HG03469 (cell line): Measurements from ENCODE around the gene PCDHA4.
"Not testable (repeated sequence)": the region's sequence is repeated elsewhere in the genome, so short reads cannot be mapped to it uniquely, and the experiment has no call there.

Experiments
- ATAC-seq: cut with Tn5 transposase; IDR thresholded peaks from one replicate; pipeline ENCODE4 v1.9.1; 2021; ENCODE audit warnings: mild to moderate bottlenecking, moderate library complexity, moderate number of reproducible peaks; ENCODE audit not compliant: unreplicated experiment

PCDHA4 gene

DNA sequence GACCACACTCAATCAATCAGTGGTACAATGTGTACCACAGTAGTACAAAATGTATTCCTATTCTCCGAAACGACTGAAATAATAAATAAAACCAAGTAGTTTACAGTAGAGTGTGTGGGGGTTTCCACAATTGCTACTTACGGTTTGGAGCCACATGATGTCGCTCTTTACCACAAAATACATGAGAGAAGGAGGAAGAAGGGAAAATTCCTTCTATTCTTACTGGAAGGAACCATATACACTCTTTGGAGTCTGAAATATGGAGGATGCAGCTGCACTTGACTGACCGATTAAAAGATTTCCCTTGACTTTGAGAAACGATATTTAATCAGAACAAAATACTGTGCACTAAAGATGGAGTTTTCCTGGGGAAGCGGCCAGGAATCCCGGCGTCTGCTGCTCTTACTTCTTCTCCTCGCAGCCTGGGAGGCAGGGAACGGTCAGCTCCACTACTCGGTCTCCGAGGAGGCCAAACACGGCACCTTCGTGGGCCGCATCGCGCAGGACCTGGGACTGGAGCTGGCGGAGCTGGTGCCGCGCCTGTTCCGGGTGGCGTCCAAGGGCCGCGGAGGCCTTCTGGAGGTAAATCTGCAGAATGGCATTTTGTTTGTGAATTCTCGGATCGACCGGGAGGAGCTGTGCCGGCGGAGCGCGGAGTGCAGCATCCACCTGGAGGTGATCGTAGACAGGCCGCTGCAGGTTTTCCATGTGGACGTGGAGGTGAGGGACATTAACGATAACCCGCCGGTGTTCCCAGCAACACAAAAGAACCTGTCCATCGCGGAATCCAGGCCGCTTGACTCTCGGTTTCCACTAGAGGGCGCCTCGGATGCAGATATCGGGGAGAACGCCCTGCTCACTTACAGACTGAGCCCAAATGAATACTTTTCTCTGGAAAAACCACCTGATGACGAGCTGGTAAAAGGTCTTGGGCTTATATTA lies at the start of gene PCDHA4:
Gene PCDHA4 (plus strand): TSS at position 235 of the 942 bp plus-strand sequence.
- no peak for ATAC-seq

DNA sequence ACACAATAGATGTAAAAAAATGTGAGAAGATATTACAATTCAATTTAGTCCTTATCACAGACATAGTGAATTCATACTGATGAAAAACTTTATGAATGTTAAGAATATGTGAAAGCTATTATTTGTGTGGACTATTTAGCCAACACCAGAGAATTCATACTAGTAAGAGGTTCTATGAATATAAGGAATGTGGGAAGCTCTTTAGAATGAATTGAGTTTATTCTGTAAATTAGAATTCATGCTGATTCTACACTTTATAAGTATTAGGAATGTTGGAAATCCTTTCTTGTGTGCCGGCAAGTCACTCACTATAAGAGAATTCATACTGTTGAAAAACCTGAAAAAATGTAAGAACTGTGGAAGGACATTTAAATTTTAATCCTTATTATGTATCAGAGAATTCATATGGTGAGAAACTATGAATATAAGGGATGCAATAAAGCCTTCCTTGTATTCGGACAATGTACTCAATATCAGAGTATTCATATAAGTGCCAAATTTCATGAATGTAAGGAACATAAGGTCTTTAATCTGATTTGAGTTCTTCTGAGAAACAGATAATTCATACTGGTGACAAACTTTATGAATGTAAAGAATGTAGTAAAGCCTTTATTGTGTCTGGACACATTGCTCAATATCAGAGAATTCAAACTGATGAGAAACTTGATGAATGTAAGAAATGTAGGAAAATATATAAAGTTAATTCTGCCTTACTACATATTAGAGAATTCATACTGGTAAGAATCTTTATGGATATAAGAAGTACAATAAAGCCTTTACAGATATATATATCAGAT lies 42.5 kb upstream of the PCDHA4 start:
- ATAC-seq = no peak

GRCh38 chr5:140767444-140767843 lies 39.4 kb upstream of the PCDHA4 start:
- no peak for ATAC-seq

- no peak for ATAC-seq
These were observed 26.4 kb upstream of the PCDHA4 start for GRCh38 chr5:140780512-140780911.

GRCh38 chr5:140785905-140786686 lies 20.8 kb upstream of the PCDHA4 start, which contains the start of gene PCDHA1:
TSS of gene PCDHA1 (plus strand) at chr5:140786140.
- ATAC-seq = no peak

- not testable (repeated sequence) for ATAC-seq
These were observed 19.4 kb upstream of the PCDHA4 start for GRCh38 chr5:140787422-140787821.

- not testable (repeated sequence) for ATAC-seq
These were observed 18.9 kb upstream of the PCDHA4 start for GRCh38 chr5:140787849-140788504.

DNA sequence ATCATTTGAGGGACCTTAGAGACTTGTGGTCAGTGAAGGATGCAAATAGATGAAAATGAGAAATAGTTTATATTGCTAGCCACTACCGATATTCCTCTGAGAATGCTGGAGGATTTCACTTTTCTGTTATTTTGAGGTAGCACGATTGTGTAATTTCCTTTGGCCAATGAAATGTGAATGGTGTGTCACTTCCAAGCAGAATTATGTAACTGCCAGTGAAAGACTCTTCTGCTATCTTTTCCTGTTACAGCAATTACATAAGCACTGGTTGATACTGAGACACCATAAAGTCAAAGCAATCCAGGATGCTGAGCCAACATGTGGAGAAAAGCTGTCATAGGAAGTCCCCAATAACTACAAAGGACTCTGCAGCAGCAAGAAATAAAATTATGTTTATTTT lies 15.8 kb upstream of the PCDHA4 start:
- ATAC-seq = no peak

DNA sequence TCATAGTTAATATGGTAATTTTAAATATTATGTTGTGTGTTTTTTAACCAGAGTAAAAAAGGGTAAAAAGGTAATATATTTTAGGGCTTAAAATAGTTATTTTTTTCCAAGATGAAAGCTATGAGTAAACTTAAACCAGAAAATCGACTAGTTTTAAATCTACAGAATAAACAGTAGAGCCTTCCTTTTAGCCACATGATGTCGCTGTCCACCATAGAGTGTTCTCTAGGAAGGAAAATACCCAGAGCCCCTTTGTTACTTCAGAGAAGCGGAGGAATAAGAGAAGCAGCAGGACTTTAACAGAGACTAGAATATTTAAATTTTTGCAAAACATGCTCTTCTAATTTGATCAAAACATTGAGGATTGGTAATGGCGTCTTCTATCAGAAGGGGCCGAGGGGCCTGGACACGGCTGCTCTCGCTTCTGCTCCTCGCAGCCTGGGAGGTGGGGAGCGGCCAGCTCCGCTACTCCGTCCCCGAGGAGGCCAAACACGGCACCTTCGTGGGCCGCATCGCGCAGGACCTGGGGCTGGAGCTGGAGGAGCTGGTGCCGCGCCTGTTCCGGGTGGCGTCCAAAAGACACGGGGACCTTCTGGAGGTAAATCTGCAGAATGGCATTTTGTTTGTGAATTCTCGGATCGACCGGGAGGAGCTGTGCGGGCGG lies 12.1 kb upstream of the PCDHA4 start, which contains the start of gene PCDHA2:
Gene PCDHA2 (plus strand): TSS at position 258 of the 664 bp plus-strand sequence.
- no peak for ATAC-seq

DNA sequence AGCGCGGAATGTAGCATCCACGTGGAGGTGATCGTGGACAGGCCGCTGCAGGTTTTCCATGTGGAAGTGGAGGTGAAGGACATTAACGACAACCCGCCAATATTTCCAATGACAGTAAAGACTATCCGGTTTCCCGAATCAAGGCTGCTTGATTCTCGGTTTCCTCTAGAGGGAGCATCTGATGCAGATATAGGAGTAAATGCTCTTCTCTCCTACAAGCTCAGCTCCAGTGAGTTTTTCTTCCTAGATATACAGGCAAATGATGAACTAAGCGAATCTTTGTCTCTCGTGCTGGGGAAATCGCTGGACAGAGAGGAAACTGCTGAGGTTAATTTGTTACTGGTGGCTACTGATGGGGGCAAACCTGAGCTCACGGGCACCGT lies 11.6 kb upstream of the PCDHA4 start:
- no peak for ATAC-seq

GRCh38 chr5:140796072-140796717 lies 10.7 kb upstream of the PCDHA4 start:
- ATAC-seq = not testable (repeated sequence)

GRCh38 chr5:140796718-140797095 lies 10.2 kb upstream of the PCDHA4 start:
- no peak for ATAC-seq

- no peak for ATAC-seq
These were observed 5.9 kb upstream of the PCDHA4 start, which contains the start of gene PCDHA3 for GRCh38 chr5:140800816-140801493. TSS of gene PCDHA3 (plus strand) at chr5:140801057.

- ATAC-seq = no peak
These were observed 5.4 kb upstream of the PCDHA4 start for GRCh38 chr5:140801494-140801841.

DNA sequence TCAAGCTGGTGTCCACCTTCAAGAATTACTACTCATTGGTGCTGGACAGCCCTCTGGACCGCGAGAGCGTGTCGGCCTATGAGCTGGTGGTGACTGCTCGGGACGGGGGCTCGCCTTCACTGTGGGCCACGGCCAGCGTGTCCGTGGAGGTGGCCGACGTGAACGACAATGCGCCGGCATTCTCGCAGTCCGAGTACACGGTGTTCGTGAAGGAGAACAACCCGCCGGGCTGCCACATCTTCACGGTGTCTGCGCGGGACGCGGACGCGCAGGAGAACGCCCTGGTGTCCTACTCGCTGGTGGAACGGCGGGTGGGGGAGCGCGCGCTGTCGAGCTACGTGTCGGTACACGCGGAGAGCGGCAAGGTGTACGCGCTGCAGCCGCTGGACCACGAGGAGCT lies 4.5 kb upstream of the PCDHA4 start:
- ATAC-seq = not testable (repeated sequence)

DNA sequence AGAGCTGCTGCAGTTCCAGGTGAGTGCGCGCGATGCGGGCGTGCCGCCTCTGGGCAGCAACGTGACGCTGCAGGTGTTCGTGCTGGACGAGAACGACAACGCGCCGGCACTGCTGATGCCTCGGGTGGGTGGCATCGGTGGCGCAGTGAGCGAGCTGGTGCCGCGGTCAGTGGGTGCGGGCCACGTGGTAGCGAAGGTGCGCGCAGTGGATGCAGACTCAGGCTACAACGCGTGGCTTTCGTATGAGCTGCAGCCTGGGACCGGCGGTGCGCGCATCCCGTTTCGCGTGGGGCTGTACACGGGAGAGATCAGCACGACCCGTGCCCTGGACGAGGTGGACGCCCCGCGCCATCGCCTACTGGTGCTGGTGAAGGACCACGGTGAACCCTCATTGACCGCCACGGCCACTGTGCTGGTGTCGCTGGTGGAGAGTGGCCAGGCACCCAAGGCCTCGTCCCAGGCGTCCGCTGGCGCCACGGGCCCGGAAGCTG lies 4.0 kb upstream of the PCDHA4 start:
- no peak for ATAC-seq

DNA sequence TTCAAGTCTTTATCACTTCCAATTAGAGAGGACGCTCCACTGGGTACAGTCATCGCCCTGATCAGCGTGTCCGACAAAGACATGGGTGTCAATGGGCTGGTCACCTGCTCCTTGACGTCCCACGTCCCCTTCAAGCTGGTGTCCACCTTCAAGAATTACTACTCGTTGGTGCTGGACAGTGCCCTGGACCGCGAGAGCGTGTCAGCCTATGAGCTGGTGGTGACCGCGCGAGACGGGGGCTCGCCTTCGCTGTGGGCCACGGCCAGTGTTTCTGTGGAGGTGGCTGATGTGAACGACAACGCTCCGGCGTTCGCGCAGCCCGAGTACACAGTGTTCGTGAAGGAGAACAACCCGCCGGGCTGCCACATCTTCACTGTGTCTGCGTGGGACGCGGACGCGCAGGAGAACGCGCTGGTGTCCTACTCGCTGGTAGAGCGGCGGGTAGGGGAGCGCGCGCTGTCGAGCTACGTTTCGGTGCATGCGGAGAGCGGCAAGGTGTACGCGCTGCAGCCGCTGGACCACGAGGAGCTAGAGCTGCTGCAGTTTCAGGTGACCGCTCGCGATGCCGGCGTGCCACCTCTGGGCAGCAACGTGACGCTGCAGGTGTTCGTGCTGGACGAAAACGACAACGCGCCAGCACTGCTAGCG lies 1.5 kb downstream of the PCDHA4 start:
- ATAC-seq = not testable (repeated sequence)

- ATAC-seq = no peak
These were observed 2.0 kb downstream of the PCDHA4 start for GRCh38 chr5:140808889-140809291.
